HepG2 (cell line): Measurements from ENCODE around the gene SALL2. TPM values are rescaled to one million over a fixed set of nuclear protein-coding genes. Genes with fewer than 3 reads are reported as not detected.
A peak's percentile ranks its signal among the peaks of the same experiment; 100 is the strongest.

Source experiments
- BORCS8-MEF2B ChIP-seq: sonication (generic); formaldehyde crosslinking; IDR thresholded peaks from 2 replicates; pipeline ENCODE4 v1.8.0; 2022; ENCODE audit warnings: mild to moderate bottlenecking, missing genetic modification reagents
- ETV6 ChIP-seq: sonication (generic); formaldehyde crosslinking; conservative IDR thresholded peaks from 2 replicates; pipeline ENCODE4 v1.4.0; 2020; ENCODE audit warnings: missing genetic modification reagents
- HNF4A ChIP-seq: sonication (generic); formaldehyde crosslinking; IDR thresholded peaks from 2 replicates; pipeline ENCODE4 v1.4.0; 2020; ENCODE audit warnings: missing genetic modification reagents
- HOXA9 ChIP-seq: sonication (generic); formaldehyde crosslinking; IDR thresholded peaks from 2 replicates; pipeline ENCODE4 v1.8.1; 2022; ENCODE audit warnings: missing genetic modification reagents, mild to moderate bottlenecking, moderate library complexity, borderline replicate concordance
- KLF13 ChIP-seq: sonication (generic); formaldehyde crosslinking; IDR thresholded peaks from 2 replicates; pipeline ENCODE4 v1.4.0; 2020; ENCODE audit warnings: mild to moderate bottlenecking, missing genetic modification reagents
- NR3C1 ChIP-seq: sonication (generic); formaldehyde crosslinking; IDR thresholded peaks from 2 replicates; pipeline ENCODE4 v1.4.0; 2020; ENCODE audit warnings: missing genetic modification reagents
- PAXIP1 ChIP-seq: sonication (generic); formaldehyde crosslinking; conservative IDR thresholded peaks from 2 replicates; pipeline ENCODE4 v1.4.0; 2020; ENCODE audit warnings: mild to moderate bottlenecking, missing genetic modification reagents, moderate library complexity
- PRMT3 ChIP-seq: sonication (generic); formaldehyde crosslinking; IDR thresholded peaks from 2 replicates; pipeline ENCODE4 v1.8.1; 2022; ENCODE audit warnings: low read depth, mild to moderate bottlenecking, moderate library complexity, missing genetic modification reagents, borderline replicate concordance
- TFDP1 ChIP-seq: IDR thresholded peaks from 2 replicates; pipeline ENCODE4 v1.6.1; 2016; ENCODE audit warnings: missing compliant biosample characterization, missing genetic modification reagents, borderline replicate concordance
- THAP11 ChIP-seq: IDR thresholded peaks from 2 replicates; pipeline ENCODE4 v1.6.1; 2016; ENCODE audit warnings: missing biosample characterization, missing genetic modification reagents
- ZFAT ChIP-seq: sonication (generic); formaldehyde crosslinking; conservative IDR thresholded peaks from 2 replicates; pipeline ENCODE4 v1.8.1; 2023; ENCODE audit warnings: missing genetic modification reagents, inconsistent platforms
- ZNF282 ChIP-seq: fragments of 450-650 bp; IDR thresholded peaks from 2 replicates; pipeline ENCODE4 v1.6.1; 2018; ENCODE audit not compliant: partially characterized antibody
- ZNF609 ChIP-seq: sonication (generic); formaldehyde crosslinking; IDR thresholded peaks from 2 replicates; pipeline ENCODE4 v1.4.0; 2020; ENCODE audit warnings: mild to moderate bottlenecking, missing genetic modification reagents, borderline replicate concordance
- polyA plus RNA-seq, 8 experiments: library from polyadenylated mRNA; depleted of rRNA in 3 of 8; stranded (reverse) in 7 of 8; unstranded in 1 of 8; fragments of >200 nt; fragmentation: Illumina TruSeq in 4 of 8; extraction: Trizol in 4 of 8; gene quantifications; 2 replicates each; pipeline versions ENCODE4 v1.2.1 to v1.2.3, GENCODE V29; 2011 to 2016; ENCODE audit warnings: low read depth in 4 of 8, missing spikeins in 1 of 8, mixed read lengths in 1 of 8; ENCODE audit not compliant: insufficient read depth in 1 of 8
- total RNA-seq, 5 experiments: library from RNA; depleted of rRNA; stranded (reverse); fragments of >200 nt; fragmentation: Illumina TruSeq; extraction: Trizol; gene quantifications; 2 replicates each; pipeline ENCODE4 v1.2.3, GENCODE V29; 2016; ENCODE audit warnings: low read depth in 1 of 5

Gene SALL2
- total and polyA plus RNA-seq, 2 of the 13 experiments (the other 11 are each of a cell fraction or from before 2014, with no cell fraction given) = 4.9 to 5.8 TPM

GRCh38 chr14:21476925-21477681 is 49.0 kb downstream of the SALL2 start, which contains the start of the genes RAB2B and TOX4 (continued):
- peak; percentile 79; the same call in 1 of the 2 replicates for TF ChIP-seq HOXA9 (CRISPR knock-in tag)
- no peak for TF ChIP-seq ZFAT (CRISPR knock-in tag)
- peak; percentile 95 for TF ChIP-seq THAP11 (CRISPR knock-in tag)
- no peak for TF ChIP-seq ZNF282
- peak; percentile 84; the same call in 1 of the 2 replicates for TF ChIP-seq ETV6
- TF ChIP-seq NR3C1 (CRISPR knock-in tag) = no peak
- 0 out of 2 replicates have a peak, but pooled peaks have one; percentile 61 for TF ChIP-seq KLF13 (CRISPR knock-in tag)
- no peak for TF ChIP-seq PRMT3 (CRISPR knock-in tag)
- TF ChIP-seq TFDP1 (CRISPR knock-in tag) = peak; percentile 51; the same call in 1 of the 2 replicates
- TF ChIP-seq BORCS8-MEF2B (CRISPR knock-in tag) = peak; percentile 97
- no peak; the same call in 1 of the 2 replicates for TF ChIP-seq ZNF609 (CRISPR knock-in tag)
- peak; percentile 71 for TF ChIP-seq PAXIP1 (CRISPR knock-in tag)
- peak; percentile 77 for TF ChIP-seq HNF4A (CRISPR knock-in tag)
